ENCODE measurements around the gene EEIG2. TPM values are rescaled to one million over a fixed set of nuclear protein-coding genes. Genes with fewer than 3 reads are reported as not detected.

The EEIG2 gene
- total RNA-seq, 1 donor from 2014 or later, result 7.5 TPM

GRCh38 chr1:108605633-108606032 lies 45.7 kb downstream of the EEIG2 start:
- peaks cover 37% of the 10 kb centered on the region for H3K4me1 ChIP-seq
- no peak overlapping the region for H3K27ac ChIP-seq (replicated peaks)
- intact Hi-C loops (cut with micrococcal nuclease), result no loop called here
- no peak for DNase-seq
- H3K36me3 ChIP-seq, result no peaks in the 10 kb centered on the region
- H3K27me3 ChIP-seq (ENCODE audit: low read depth), result no peaks in the 10 kb centered on the region
- H3K9me3 ChIP-seq (replicated peaks), result no peaks in the 10 kb centered on the region
- TF ChIP-seq CTCF (IDR thresholded peaks at IDR 0.05; ENCODE audit: borderline replicate concordance), result no peak
- H3K4me3 ChIP-seq, result no peak overlapping the region

GRCh38 chr1:108606478-108606877 lies 46.6 kb downstream of the EEIG2 start:
- H3K27me3 ChIP-seq (ENCODE audit: low read depth), result no peaks in the 10 kb centered on the region
- H3K4me1 ChIP-seq, result peaks cover 37% of the 10 kb centered on the region
- H3K9me3 ChIP-seq (replicated peaks), result no peaks in the 10 kb centered on the region
- no peak overlapping the region for H3K27ac ChIP-seq (replicated peaks)
- no peaks in the 10 kb centered on the region for H3K36me3 ChIP-seq
- intact Hi-C loops (cut with micrococcal nuclease), result no loop called here
- no peak for TF ChIP-seq CTCF (IDR thresholded peaks at IDR 0.05; ENCODE audit: borderline replicate concordance)
- DNase-seq, result no peak
- no peak overlapping the region for H3K4me3 ChIP-seq

GRCh38 chr1:108609483-108610049 lies 49.7 kb downstream of the EEIG2 start:
- Histone ChIP-seq H3K36me3 (peaks cover 12% of the 10 kb centered on the region), H3K27ac (replicated peaks) (peak overlapping the region; percentile 49), H3K27me3 (ENCODE audit: low read depth) (no peaks in the 10 kb centered on the region), H3K4me1 (peaks cover 28% of the 10 kb centered on the region), H3K4me3 (peak overlapping the region; percentile 6), H3K9me3 (replicated peaks) (no peaks in the 10 kb centered on the region)
- DNase-seq, result no peak
- intact Hi-C loops (cut with micrococcal nuclease), result no loop called here
- no peak for TF ChIP-seq CTCF (IDR thresholded peaks at IDR 0.05; ENCODE audit: borderline replicate concordance)

Other genes with a start within 250 kb of the EEIG2 start
- gene NBPF6, start 109.8 kb upstream of the EEIG2 start, total RNA-seq, result not detected
- 1.4 TPM for gene HENMT1, start 101.0 kb downstream of the EEIG2 start, total RNA-seq
- 16.5 TPM for gene PRPF38B, start 132.2 kb downstream of the EEIG2 start, total RNA-seq
- gene FNDC7, start 152.8 kb downstream of the EEIG2 start, total RNA-seq, result not detected
- gene STXBP3, start 186.6 kb downstream of the EEIG2 start, total RNA-seq, result 26.8 TPM